Spleen (tissue), 7 donors: ENCODE data around the gene PTPN11.

Experiments used
- POLR2AphosphoS5 ChIP-seq, 3 donors: sonication (generic); formaldehyde crosslinking; IDR thresholded peaks; one replicate each; pipeline ENCODE4 v1.5.1; 2017; ENCODE audit warnings: antibody characterized with exemption in 3 of 3
- TF ChIP-seq, protein P1 (sequence below), 11 experiments: fragments of 200-600 bp in 7 of 11; fragments of 450-650 bp in 4 of 11; sonication (generic) in 4 of 11; IDR thresholded peaks in 8 of 11; conservative IDR thresholded peaks in 3 of 11; 1 replicate in 7 of 11; 2 replicates in 4 of 11; pipeline versions ENCODE4 v1.4.0 to v1.8.0; 2016 to 2021; ENCODE audit warnings: antibody characterized with exemption in 11 of 11, inconsistent platforms in 4 of 11, mild to moderate bottlenecking in 1 of 11
- donor health status: DM: no; HTN: no; CAD: no; lungs with moderate emphysema.
- donor health status: DM: no; HTN: no; CAD: no.
- donor health status: DM: no; HTN: no; CAD: no.

DNA sequence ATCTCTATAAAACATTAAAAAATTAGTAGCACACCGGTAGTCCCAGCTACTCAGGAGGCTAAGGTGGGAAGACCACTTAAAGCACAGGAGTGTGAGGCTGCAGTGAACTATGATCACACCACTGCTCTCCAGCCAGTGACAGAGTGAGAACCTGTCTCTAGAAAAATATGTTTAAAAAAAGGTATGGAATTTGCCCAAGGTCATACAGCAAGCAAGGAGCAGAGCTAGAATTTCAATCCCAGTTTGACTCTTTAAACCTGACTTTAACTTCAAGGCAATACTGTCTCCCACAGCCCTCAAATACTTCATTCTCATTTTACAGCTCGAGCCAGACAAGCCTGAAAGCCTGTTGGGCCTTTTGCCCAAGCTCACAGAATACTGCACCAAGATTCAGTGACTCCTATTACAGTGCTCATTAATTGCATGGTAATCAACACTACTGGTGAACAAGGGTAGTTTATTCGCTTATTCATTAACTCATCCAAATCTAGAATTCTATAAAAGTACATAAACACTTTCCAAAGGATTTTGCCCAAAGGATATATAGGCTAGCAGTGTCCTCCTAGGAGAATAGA lies 44.5 kb upstream of the PTPN11 start:
- TF ChIP-seq, protein P1, sequence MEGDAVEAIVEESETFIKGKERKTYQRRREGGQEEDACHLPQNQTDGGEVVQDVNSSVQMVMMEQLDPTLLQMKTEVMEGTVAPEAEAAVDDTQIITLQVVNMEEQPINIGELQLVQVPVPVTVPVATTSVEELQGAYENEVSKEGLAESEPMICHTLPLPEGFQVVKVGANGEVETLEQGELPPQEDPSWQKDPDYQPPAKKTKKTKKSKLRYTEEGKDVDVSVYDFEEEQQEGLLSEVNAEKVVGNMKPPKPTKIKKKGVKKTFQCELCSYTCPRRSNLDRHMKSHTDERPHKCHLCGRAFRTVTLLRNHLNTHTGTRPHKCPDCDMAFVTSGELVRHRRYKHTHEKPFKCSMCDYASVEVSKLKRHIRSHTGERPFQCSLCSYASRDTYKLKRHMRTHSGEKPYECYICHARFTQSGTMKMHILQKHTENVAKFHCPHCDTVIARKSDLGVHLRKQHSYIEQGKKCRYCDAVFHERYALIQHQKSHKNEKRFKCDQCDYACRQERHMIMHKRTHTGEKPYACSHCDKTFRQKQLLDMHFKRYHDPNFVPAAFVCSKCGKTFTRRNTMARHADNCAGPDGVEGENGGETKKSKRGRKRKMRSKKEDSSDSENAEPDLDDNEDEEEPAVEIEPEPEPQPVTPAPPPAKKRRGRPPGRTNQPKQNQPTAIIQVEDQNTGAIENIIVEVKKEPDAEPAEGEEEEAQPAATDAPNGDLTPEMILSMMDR (IDR thresholded peaks at IDR 0.05 in 8 of 11, conservative IDR thresholded peaks at IDR 0.05 in 3 of 11) = no peak
- TF ChIP-seq POLR2AphosphoS5 (IDR thresholded peaks at IDR 0.05) = no peak
